C4-2B (cell line): ENCODE results near the gene AIFM3.

ENCODE experiments used
- H3K27ac ChIP-seq: fragments of 450-650 bp; 2 replicates; pipeline ENCODE4 v1.5.1; 2017
- CTCF ChIP-seq: fragments of 450-650 bp; conservative IDR thresholded peaks from 2 replicates; pipeline ENCODE4 v1.5.1; 2017; ENCODE audit warnings: mild to moderate bottlenecking
- ZFX ChIP-seq: fragments of 450-650 bp; IDR thresholded peaks from 2 replicates; pipeline ENCODE4 v1.6.1; 2017

Gene AIFM3

GRCh38 chr22:20996598-20997535 lies 29.8 kb downstream of the AIFM3 start:
- no peak overlapping the region for H3K27ac ChIP-seq
- no peak for TF ChIP-seq ZFX
- no peak for TF ChIP-seq CTCF

GRCh38 chr22:20997536-20998257 lies 30.6 kb downstream of the AIFM3 start:
- H3K27ac ChIP-seq: no peak overlapping the region
- no peak for TF ChIP-seq ZFX
- TF ChIP-seq CTCF: no peak

DNA sequence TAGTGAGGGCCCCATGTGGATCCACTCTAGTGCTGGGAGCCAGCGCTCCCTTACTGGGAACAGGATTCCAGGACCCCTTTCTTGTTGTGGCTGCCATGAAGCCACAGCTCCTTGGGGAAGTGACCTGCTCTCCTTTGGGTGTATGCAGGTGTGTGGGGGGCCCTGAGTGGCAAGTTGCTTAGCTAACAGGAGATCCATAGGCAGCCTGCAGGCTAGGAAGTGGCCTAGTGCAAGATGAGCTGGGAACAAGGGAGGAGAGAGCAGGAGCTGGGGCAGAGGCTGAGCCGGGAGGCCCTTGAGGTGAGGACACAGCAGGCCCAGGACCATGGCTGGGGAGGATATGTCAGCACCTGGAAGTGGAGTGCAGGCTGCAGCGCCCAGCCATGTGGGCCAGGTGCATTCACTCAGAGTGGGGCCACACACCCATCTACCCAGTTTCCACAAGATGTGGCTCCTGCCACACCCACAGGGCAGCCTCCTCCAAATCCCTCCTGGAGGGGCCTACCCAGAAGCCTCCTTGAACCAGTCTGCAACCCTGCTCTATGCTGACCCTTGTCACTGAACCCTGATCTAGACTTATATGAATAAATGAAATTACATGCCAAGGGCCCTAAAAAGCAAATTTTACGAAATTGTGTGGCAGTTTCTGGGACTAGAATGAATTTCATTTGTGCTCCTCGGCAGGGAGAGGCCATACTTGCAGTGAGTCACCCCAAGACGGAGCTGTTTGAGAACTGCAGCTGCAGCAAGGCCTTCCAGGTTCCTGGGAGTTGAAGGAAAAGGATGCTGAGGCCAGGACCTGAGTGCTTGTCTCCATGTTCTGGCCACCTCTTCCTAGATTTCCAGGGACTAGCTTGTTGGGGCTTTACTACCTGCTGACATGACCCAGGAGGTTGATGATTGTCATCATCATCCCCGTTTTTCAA lies 31.6 kb downstream of the AIFM3 start:
- H3K27ac ChIP-seq: no peak overlapping the region
- TF ChIP-seq CTCF (no peak), ZFX (no peak)

DNA sequence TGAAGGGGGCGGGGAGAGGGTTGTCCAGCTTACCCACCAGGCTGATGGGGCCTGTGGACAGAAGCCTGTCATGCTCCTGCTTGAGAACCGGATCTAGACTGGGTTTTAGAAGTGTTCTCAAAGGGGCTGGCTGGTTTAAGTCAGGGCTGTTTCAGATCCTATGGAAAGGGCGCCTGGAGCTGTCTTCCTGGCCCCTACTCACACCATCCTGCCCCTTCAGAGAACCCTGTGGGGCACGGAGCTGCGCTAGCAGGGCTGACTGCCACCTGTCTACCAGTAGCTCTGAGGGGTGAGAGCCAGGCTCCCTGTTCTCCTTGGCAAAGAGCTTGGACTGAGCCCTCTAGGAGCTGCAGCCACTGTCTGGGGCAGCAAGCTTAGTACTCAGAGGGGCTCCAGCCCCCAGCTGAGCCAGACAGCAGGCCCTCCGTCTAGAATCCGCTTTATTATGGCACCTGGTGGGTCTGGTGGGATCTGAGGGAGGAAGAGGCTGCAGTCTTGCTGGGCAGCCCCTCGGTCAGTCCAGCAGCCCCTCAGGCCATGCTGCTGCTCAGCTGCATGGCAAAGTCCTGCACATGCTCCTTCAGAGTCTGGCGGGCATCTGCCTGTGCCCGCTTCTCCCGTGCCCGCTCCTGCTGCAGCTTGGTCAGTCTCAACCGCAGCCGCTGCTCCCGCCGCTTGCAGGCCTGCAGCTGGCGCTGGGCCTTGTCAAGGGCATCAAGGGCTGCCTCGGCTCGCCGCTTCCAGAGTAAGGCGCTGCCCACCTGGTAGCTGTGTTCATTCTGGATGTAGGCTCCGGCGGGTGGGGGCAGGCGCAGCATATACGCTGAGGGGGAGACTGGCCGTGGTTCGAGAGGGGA lies 32.5 kb downstream of the AIFM3 start:
- no peak for TF ChIP-seq ZFX
- no peak for TF ChIP-seq CTCF
- peak overlapping the region; percentile 96 for H3K27ac ChIP-seq

DNA sequence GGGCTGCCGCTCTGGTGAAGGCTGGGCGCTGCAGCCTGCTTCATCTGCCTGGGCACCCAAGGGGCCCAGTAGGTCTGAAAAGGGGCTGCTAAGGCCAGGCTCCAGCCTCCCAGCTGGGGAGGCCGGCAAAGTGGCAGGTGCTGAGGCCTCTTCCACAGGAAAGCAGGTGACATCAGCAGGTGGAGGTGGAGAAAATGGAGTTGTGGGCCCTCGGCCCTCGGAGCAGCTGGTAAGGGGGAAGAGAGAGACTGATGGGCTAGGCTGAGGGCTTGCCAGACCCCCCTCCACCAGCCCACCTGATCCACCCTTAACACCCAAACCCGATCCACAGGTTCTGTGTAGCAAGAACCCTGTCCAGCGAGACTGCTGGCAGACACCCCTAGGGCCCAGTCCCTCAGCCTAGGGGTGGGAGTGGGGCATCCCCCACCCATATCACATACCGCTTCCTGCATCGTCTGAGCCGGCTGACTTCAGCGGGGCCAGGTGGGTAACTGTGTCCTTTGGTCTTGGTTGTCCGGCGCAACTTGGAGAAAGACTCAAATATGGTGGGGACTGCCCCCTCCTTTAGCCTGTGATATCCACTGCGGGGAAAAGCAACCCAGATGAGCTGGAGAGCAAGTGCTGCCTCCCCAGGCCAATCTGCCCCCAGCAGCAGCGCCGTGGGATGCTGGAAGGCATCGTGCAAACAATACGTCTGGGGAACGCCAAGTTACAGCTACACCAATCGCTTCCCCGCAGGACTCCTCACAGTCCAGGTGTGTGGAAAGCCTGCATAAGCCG lies 33.3 kb downstream of the AIFM3 start:
- peak overlapping the region; percentile 96 for H3K27ac ChIP-seq
- TF ChIP-seq CTCF (no peak), ZFX (no peak)
